Neural cell (in vitro differentiated cells): ENCODE results near the gene RALGDS.
A peak's percentile ranks its signal among the peaks of the same experiment; 100 is the strongest.

Experiments
- CTCF ChIP-seq: fragments of 450-650 bp; IDR thresholded peaks from 2 replicates; pipeline ENCODE4 v1.5.1; 2014; ENCODE audit warnings: antibody characterized with exemption, mild to moderate bottlenecking, moderate library complexity; ENCODE audit not compliant: poor library complexity, severe bottlenecking
- POLR2AphosphoS5 ChIP-seq: IDR thresholded peaks from 2 replicates; pipeline ENCODE4 v1.6.1; 2012

GRCh38 chr9:133103183-133103986, 17.7 kb downstream of the RALGDS start:
- TF ChIP-seq CTCF (peak; percentile 75), POLR2AphosphoS5 (no peak)
